WTC11 (cell line): ENCODE data around the gene EIF4E. TPM values are rescaled to one million over a fixed set of nuclear protein-coding genes. Genes with fewer than 3 reads are reported as not detected.
"Not testable (repeated sequence)": the region's sequence is repeated elsewhere in the genome, so short reads cannot be mapped to it uniquely, and the experiment has no call there.

ENCODE experiments used
- ATAC-seq: fragments of 200-7000 bp; cut with Tn5 transposase; 2 replicates; pipeline ENCODE4 v1.10.0; 2021; ENCODE audit warnings: mild to moderate bottlenecking, moderate library complexity
- CTCF ChIA-PET: fragments of 300-600 bp; sonication (Branson Sonifier 250); formaldehyde crosslinking; loops from one replicate; lab custom pipeline; 2021; ENCODE audit warnings: antibody characterized with exemption; lab: Charles Lee
- POLR2A ChIA-PET: fragments of 350-600 bp; sonication (Branson Sonifier 250); formaldehyde crosslinking; loops from one replicate; lab custom pipeline; 2021; ENCODE audit warnings: antibody characterized with exemption; lab: Charles Lee
- DNase-seq: peaks from one replicate; pipeline ENCODE4 v3.0.0; 2021; ENCODE audit warnings: low spot score
- H3K27ac Mint-ChIP-seq: 2 replicates; pipeline ENCODE4 v1.8.0; 2021; ENCODE audit warnings: mixed read lengths
- H3K27me3 Mint-ChIP-seq: 2 replicates; pipeline ENCODE4 v1.8.0; 2021; ENCODE audit warnings: low read depth, mild to moderate bottlenecking, moderate library complexity, mixed read lengths
- H3K36me3 Mint-ChIP-seq: 2 replicates; pipeline ENCODE4 v1.8.0; 2021; ENCODE audit warnings: mixed read lengths
- H3K4me1 Mint-ChIP-seq: 2 replicates; pipeline ENCODE4 v1.8.0; 2022; ENCODE audit warnings: mixed read lengths
- H3K4me3 Mint-ChIP-seq: 2 replicates; pipeline ENCODE4 v1.8.0; 2021; ENCODE audit warnings: mild to moderate bottlenecking, moderate library complexity, mixed read lengths
- H3K9me3 Mint-ChIP-seq: 2 replicates; pipeline ENCODE4 v1.8.0; 2021; ENCODE audit warnings: mixed read lengths
- CREB1 ChIP-seq: sonication (generic); formaldehyde crosslinking; IDR thresholded peaks from 2 replicates; pipeline ENCODE4 v1.8.0; 2023; ENCODE audit warnings: mild to moderate bottlenecking, missing genetic modification reagents
- CREM ChIP-seq: sonication (generic); formaldehyde crosslinking; IDR thresholded peaks from 2 replicates; pipeline ENCODE4 v1.8.1; 2022; ENCODE audit warnings: mild to moderate bottlenecking, missing genetic modification reagents, moderate library complexity
- E2F1 ChIP-seq: sonication (generic); formaldehyde crosslinking; IDR thresholded peaks from 2 replicates; pipeline ENCODE4 v1.8.0; 2022; ENCODE audit warnings: mild to moderate bottlenecking, missing genetic modification reagents
- MAX ChIP-seq: sonication (generic); formaldehyde crosslinking; IDR thresholded peaks from 2 replicates; pipeline ENCODE4 v1.8.0; 2022; ENCODE audit warnings: mild to moderate bottlenecking, missing genetic modification reagents
- MYBL2 ChIP-seq: sonication (generic); formaldehyde crosslinking; IDR thresholded peaks from 2 replicates; pipeline ENCODE4 v1.8.1; 2023; ENCODE audit warnings: mild to moderate bottlenecking, moderate library complexity, missing genetic modification reagents
- NR2C2 ChIP-seq: sonication (generic); formaldehyde crosslinking; IDR thresholded peaks from 2 replicates; pipeline ENCODE4 v1.8.0; 2022; ENCODE audit warnings: mild to moderate bottlenecking, missing genetic modification reagents
- SP1 ChIP-seq: sonication (generic); formaldehyde crosslinking; conservative IDR thresholded peaks from 2 replicates; pipeline ENCODE4 v1.8.1; 2022; ENCODE audit warnings: missing genetic modification reagents
- ZNF121 ChIP-seq: sonication (generic); formaldehyde crosslinking; IDR thresholded peaks from 2 replicates; pipeline ENCODE4 v1.8.0; 2023; ENCODE audit warnings: missing genetic modification reagents
- ZNF219 ChIP-seq: sonication (generic); formaldehyde crosslinking; IDR thresholded peaks from 2 replicates; pipeline ENCODE4 v1.8.0; 2023; ENCODE audit warnings: missing genetic modification reagents, mild to moderate bottlenecking, borderline replicate concordance
- ZNF281 ChIP-seq: sonication (generic); formaldehyde crosslinking; IDR thresholded peaks from 2 replicates; pipeline ENCODE4 v1.8.0; 2023; ENCODE audit warnings: mild to moderate bottlenecking, missing genetic modification reagents
- ZNF671 ChIP-seq: fragments of 250-450 bp; sonication (Bioruptor Pico); IDR thresholded peaks from 2 replicates; pipeline ENCODE4 v1.8.0; 2021; ENCODE audit warnings: mild to moderate bottlenecking
- total RNA-seq: library from RNA; stranded (reverse); gene quantifications from 3 replicates; pipeline ENCODE4 v1.2.3, GENCODE V29; 2021
- TF ChIP-seq, protein P1 (sequence below): fragments of 250-450 bp; sonication (Bioruptor Pico); IDR thresholded peaks from 2 replicates; pipeline ENCODE4 v1.9.0; 2021; ENCODE audit warnings: mild to moderate bottlenecking, borderline replicate concordance
- TF ChIP-seq, protein P2 (sequence below): sonication (generic); formaldehyde crosslinking; conservative IDR thresholded peaks from 2 replicates; pipeline ENCODE4 v1.8.1; 2023; ENCODE audit warnings: mild to moderate bottlenecking, low read depth, missing genetic modification reagents, moderate library complexity

Gene EIF4E
- total RNA-seq, 1 experiment from 2014 or later: 174 TPM

GRCh38 chr4:98935633-98936032 is 6.7 kb upstream of the EIF4E start:
- POLR2A ChIA-PET: no interaction called here
- peaks cover 25% of the 10 kb centered on the region for H3K4me1 Mint-ChIP-seq
- CTCF ChIA-PET: no interaction called here

GRCh38 chr4:98934851-98935250 is 5.9 kb upstream of the EIF4E start:
- Mint-ChIP-seq H3K36me3 (peaks cover 30% of the 10 kb centered on the region), H3K4me1 (peaks cover 23% of the 10 kb centered on the region), H3K9me3 (peaks cover 39% of the 10 kb centered on the region)
- CTCF ChIA-PET, H3K4me3 Mint-ChIP-seq, H3K27me3 Mint-ChIP-seq, DNase-seq, ATAC-seq, H3K27ac Mint-ChIP-seq: not testable (repeated sequence)
- POLR2A ChIA-PET: interaction anchor here (0.5 kb wide), 1 partner anchor 98 kb away, joined by 3 read pairs; no protein-coding TSS in a partner anchor

More at GRCh38 chr4:98935633-98936032, 6.7 kb upstream of the EIF4E start:
- H3K9me3 Mint-ChIP-seq: peaks cover 31% of the 10 kb centered on the region
- TF ChIP-seq CREM: no peak
- TF ChIP-seq CREB1: no peak
- no peak for TF ChIP-seq SP1 (CRISPR knock-in tag)
- TF ChIP-seq E2F1 (CRISPR knock-in tag): no peak
- no peak for TF ChIP-seq MAX
- no peak for TF ChIP-seq NR2C2
- no peak for TF ChIP-seq MYBL2 (CRISPR knock-in tag)
- TF ChIP-seq, protein P1, sequence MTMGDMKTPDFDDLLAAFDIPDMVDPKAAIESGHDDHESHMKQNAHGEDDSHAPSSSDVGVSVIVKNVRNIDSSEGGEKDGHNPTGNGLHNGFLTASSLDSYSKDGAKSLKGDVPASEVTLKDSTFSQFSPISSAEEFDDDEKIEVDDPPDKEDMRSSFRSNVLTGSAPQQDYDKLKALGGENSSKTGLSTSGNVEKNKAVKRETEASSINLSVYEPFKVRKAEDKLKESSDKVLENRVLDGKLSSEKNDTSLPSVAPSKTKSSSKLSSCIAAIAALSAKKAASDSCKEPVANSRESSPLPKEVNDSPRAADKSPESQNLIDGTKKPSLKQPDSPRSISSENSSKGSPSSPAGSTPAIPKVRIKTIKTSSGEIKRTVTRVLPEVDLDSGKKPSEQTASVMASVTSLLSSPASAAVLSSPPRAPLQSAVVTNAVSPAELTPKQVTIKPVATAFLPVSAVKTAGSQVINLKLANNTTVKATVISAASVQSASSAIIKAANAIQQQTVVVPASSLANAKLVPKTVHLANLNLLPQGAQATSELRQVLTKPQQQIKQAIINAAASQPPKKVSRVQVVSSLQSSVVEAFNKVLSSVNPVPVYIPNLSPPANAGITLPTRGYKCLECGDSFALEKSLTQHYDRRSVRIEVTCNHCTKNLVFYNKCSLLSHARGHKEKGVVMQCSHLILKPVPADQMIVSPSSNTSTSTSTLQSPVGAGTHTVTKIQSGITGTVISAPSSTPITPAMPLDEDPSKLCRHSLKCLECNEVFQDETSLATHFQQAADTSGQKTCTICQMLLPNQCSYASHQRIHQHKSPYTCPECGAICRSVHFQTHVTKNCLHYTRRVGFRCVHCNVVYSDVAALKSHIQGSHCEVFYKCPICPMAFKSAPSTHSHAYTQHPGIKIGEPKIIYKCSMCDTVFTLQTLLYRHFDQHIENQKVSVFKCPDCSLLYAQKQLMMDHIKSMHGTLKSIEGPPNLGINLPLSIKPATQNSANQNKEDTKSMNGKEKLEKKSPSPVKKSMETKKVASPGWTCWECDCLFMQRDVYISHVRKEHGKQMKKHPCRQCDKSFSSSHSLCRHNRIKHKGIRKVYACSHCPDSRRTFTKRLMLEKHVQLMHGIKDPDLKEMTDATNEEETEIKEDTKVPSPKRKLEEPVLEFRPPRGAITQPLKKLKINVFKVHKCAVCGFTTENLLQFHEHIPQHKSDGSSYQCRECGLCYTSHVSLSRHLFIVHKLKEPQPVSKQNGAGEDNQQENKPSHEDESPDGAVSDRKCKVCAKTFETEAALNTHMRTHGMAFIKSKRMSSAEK: no peak
- TF ChIP-seq, protein P2, sequence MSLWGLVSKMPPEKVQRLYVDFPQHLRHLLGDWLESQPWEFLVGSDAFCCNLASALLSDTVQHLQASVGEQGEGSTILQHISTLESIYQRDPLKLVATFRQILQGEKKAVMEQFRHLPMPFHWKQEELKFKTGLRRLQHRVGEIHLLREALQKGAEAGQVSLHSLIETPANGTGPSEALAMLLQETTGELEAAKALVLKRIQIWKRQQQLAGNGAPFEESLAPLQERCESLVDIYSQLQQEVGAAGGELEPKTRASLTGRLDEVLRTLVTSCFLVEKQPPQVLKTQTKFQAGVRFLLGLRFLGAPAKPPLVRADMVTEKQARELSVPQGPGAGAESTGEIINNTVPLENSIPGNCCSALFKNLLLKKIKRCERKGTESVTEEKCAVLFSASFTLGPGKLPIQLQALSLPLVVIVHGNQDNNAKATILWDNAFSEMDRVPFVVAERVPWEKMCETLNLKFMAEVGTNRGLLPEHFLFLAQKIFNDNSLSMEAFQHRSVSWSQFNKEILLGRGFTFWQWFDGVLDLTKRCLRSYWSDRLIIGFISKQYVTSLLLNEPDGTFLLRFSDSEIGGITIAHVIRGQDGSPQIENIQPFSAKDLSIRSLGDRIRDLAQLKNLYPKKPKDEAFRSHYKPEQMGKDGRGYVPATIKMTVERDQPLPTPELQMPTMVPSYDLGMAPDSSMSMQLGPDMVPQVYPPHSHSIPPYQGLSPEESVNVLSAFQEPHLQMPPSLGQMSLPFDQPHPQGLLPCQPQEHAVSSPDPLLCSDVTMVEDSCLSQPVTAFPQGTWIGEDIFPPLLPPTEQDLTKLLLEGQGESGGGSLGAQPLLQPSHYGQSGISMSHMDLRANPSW (CRISPR knock-in tag): no peak
- no peak for TF ChIP-seq ZNF281 (CRISPR knock-in tag)
- no peak for TF ChIP-seq ZNF671
- TF ChIP-seq ZNF121: no peak
- TF ChIP-seq ZNF219 (CRISPR knock-in tag): no peak
- peaks cover under 1% of the 10 kb centered on the region; the same call in 1 of the 2 replicates for H3K27me3 Mint-ChIP-seq
- ATAC-seq (no peak), DNase-seq (no peak)
- H3K36me3 Mint-ChIP-seq: peaks cover 22% of the 10 kb centered on the region
- no peak overlapping the region for H3K27ac Mint-ChIP-seq
- no peak overlapping the region for H3K4me3 Mint-ChIP-seq
